CD4-positive, alpha-beta T cell (primary cell): Measurements from ENCODE around the gene GAL3ST1. TPM values are rescaled to one million over a fixed set of nuclear protein-coding genes. Genes with fewer than 3 reads are reported as not detected.

Source experiments
- ATAC-seq: fragments of 200-7000 bp; cut with Tn5 transposase; one replicate; pipeline ENCODE4 v1.10.0; 2022; ENCODE audit warnings: mild to moderate bottlenecking; ENCODE audit not compliant: poor library complexity
- CTCF ChIA-PET: fragments of 350-600 bp; sonication (Branson Sonifier 250); formaldehyde crosslinking; loops from one replicate; lab custom pipeline; 2021; ENCODE audit warnings: antibody characterized with exemption, inconsistent platforms; lab: Charles Lee
- POLR2A ChIA-PET: fragments of 350-600 bp; sonication (Branson Sonifier 250); formaldehyde crosslinking; loops from one replicate; lab custom pipeline; 2021; ENCODE audit warnings: antibody characterized with exemption, inconsistent platforms; lab: Charles Lee
- DNase-seq, 14 experiments: peaks; one replicate each; pipeline ENCODE4 v3.0.0-alpha.2; 2013 to 2020; ENCODE audit warnings: mixed read lengths in 2 of 14
- H3K27ac ChIP-seq, 2 donors: one replicate each; pipeline versions ENCODE4 v1.5.1 to v1.7.0; 2013; ENCODE audit warnings: low read length in 2 of 2, low read depth in 1 of 2, mild to moderate bottlenecking in 1 of 2
- H3K27me3 ChIP-seq, 2 experiments: 1 replicate in 1 of 2; 2 replicates in 1 of 2; pipeline versions ENCODE4 v1.6.1 to v1.7.0; 2013; ENCODE audit warnings: low read length in 2 of 2, control low read depth in 1 of 2, mild to moderate bottlenecking in 1 of 2, moderate library complexity in 1 of 2; ENCODE audit not compliant: insufficient read depth in 2 of 2, control insufficient read depth in 1 of 2
- H3K36me3 ChIP-seq: one replicate; pipeline ENCODE4 v1.6.1; 2013; ENCODE audit warnings: low read length, control low read depth; ENCODE audit not compliant: insufficient read depth
- H3K4me1 ChIP-seq: one replicate; pipeline ENCODE4 v1.6.1; 2013; ENCODE audit warnings: low read length, control low read depth; ENCODE audit not compliant: insufficient read depth
- H3K4me3 ChIP-seq: one replicate; pipeline ENCODE4 v1.5.1; 2013; ENCODE audit warnings: mild to moderate bottlenecking, low read length, moderate library complexity
- H3K9me3 ChIP-seq, 2 experiments: 1 replicate in 1 of 2; 2 replicates in 1 of 2; pipeline versions ENCODE4 v1.6.1 to v1.7.0; 2013; ENCODE audit warnings: low read length in 2 of 2, mild to moderate bottlenecking in 2 of 2, control low read depth in 1 of 2, moderate library complexity in 1 of 2; ENCODE audit not compliant: control insufficient read depth in 1 of 2, insufficient read depth in 1 of 2
- H3K27ac Mint-ChIP-seq: one replicate; pipeline ENCODE4 v1.8.0; 2020; ENCODE audit warnings: mixed read lengths
- H3K27me3 Mint-ChIP-seq: one replicate; pipeline ENCODE4 v1.8.0; 2021; ENCODE audit warnings: mixed read lengths
- H3K36me3 Mint-ChIP-seq: one replicate; pipeline ENCODE4 v1.8.0; 2021; ENCODE audit warnings: low read depth, mixed read lengths
- H3K4me1 Mint-ChIP-seq: one replicate; pipeline ENCODE4 v1.8.0; 2021; ENCODE audit warnings: low read depth, mixed read lengths
- H3K4me3 Mint-ChIP-seq: one replicate; pipeline ENCODE4 v1.8.0; 2020; ENCODE audit warnings: mild to moderate bottlenecking, mixed read lengths
- H3K9me3 Mint-ChIP-seq: one replicate; pipeline ENCODE4 v1.8.0; 2020; ENCODE audit warnings: mixed read lengths
- intact Hi-C, 2 experiments: fragments of 100-400 bp; cut with DNase I in 1 of 2; cut with micrococcal nuclease in 1 of 2; formaldehyde crosslinking; loops; one replicate each; pipeline versions ENCODE4 v1.15.1 to v1.9.0; 2023 to 2025; cut with DNase I, micrococcal nuclease
- total RNA-seq, 174 experiments: library from RNA in 2 of 174; stranded (reverse) in 2 of 174; gene quantifications; one replicate each; pipeline ENCODE4 v1.2.3 and lab custom pipeline; 2021 to 2026
- TF ChIP-seq, protein P1 (sequence below): fragments of 200-600 bp; IDR thresholded peaks from one replicate; pipeline ENCODE4 v1.8.0; 2022; ENCODE audit warnings: antibody characterized with exemption, mild to moderate bottlenecking

Gene GAL3ST1
- total RNA-seq, 2 experiments from 2014 or later = not detected

DNA sequence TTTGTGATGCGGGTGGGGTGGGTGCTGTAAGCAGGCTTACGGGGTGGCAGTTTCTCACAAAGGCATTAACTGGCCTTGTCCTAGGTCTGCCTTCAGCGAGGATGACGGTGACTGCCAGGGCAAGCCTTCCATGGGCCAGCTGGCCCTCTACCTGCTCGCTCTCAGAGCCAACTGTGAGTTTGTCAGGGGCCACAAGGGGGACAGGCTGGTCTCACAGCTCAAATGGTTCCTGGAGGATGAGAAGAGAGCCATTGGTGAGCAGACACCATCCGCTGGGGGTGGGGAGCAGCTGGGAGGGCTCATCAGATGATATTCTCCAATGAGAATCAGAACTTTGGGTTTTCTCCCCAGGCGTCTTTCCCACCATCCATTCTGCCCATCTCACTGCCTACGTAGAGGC is 38.3 kb upstream of the GAL3ST1 start:
- no peaks in the 10 kb centered on the region for H3K9me3 ChIP-seq
- ATAC-seq (no peak), DNase-seq (no peak)
- H3K27ac Mint-ChIP-seq = no peak overlapping the region
- H3K4me3 Mint-ChIP-seq = no peak overlapping the region
- CTCF ChIA-PET = no interaction called here
- no peaks in the 10 kb centered on the region for H3K9me3 Mint-ChIP-seq
- H3K27ac ChIP-seq = no peak overlapping the region
- no peaks in the 10 kb centered on the region for H3K4me1 Mint-ChIP-seq
- no peaks in the 10 kb centered on the region for H3K27me3 Mint-ChIP-seq
- TF ChIP-seq, protein P1, sequence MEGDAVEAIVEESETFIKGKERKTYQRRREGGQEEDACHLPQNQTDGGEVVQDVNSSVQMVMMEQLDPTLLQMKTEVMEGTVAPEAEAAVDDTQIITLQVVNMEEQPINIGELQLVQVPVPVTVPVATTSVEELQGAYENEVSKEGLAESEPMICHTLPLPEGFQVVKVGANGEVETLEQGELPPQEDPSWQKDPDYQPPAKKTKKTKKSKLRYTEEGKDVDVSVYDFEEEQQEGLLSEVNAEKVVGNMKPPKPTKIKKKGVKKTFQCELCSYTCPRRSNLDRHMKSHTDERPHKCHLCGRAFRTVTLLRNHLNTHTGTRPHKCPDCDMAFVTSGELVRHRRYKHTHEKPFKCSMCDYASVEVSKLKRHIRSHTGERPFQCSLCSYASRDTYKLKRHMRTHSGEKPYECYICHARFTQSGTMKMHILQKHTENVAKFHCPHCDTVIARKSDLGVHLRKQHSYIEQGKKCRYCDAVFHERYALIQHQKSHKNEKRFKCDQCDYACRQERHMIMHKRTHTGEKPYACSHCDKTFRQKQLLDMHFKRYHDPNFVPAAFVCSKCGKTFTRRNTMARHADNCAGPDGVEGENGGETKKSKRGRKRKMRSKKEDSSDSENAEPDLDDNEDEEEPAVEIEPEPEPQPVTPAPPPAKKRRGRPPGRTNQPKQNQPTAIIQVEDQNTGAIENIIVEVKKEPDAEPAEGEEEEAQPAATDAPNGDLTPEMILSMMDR = no peak
- no peaks in the 10 kb centered on the region for H3K36me3 ChIP-seq
- no peaks in the 10 kb centered on the region for H3K36me3 Mint-ChIP-seq
- intact Hi-C loops = no loop called here
- H3K4me1 ChIP-seq = peaks cover 7% of the 10 kb centered on the region
- H3K4me3 ChIP-seq = no peak overlapping the region
- no peaks in the 10 kb centered on the region for H3K27me3 ChIP-seq
- POLR2A ChIA-PET = no interaction called here

DNA sequence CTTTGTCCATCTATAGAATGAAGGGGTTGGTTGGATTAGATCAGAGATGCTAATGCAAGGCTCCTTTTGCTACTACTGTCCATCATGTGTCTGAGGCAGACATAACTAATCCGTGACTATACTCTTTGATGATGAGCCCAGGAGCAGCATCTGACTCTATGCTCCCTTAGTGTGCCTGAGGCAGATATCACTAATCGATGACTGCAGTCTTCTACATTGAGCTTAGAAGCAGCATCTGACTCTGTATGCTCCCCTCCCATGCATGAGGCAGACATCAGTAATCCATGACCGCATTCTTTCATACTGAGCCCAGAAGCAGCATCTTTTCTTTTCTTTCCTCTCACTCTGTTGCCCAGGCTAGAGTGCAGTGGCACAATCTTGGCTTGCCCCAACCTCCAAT is 36.7 kb upstream of the GAL3ST1 start:
- Mint-ChIP-seq H3K27ac (no peak overlapping the region), H3K9me3 (no peaks in the 10 kb centered on the region), H3K4me3 (no peak overlapping the region), H3K4me1 (peaks cover 10% of the 10 kb centered on the region), H3K36me3 (no peaks in the 10 kb centered on the region), H3K27me3 (no peaks in the 10 kb centered on the region)
- TF ChIP-seq, protein P1 = no peak
- ATAC-seq = no peak
- Histone ChIP-seq H3K27me3 (no peaks in the 10 kb centered on the region), H3K4me3 (no peak overlapping the region), H3K27ac (no peak overlapping the region), H3K4me1 (peaks cover 23% of the 10 kb centered on the region), H3K36me3 (no peaks in the 10 kb centered on the region), H3K9me3 (no peaks in the 10 kb centered on the region)
- intact Hi-C loops = no loop called here
- CTCF ChIA-PET = no interaction called here
- POLR2A ChIA-PET = no interaction called here
- DNase-seq = no peak

DNA sequence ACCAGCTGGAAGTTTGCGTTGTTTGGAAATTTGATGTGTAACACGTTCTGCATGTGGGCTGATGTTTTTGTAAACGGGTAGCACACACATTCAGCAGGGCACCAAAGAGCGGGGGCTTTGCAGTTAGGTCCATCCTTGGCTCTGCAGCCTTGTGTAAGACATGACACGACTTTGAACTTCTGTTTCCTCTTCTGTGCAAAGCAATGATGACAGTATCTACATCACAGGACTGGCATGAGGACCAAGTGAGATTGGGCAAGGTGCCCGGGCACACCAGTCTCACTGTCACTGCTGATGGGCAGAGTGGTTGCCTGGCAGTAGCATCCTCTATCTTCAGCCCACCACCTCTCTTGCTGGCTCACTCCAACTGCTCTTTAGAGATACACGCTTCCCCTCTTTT is 35.8 kb upstream of the GAL3ST1 start:
- Histone ChIP-seq H3K27me3 (no peaks in the 10 kb centered on the region), H3K4me3 (no peak overlapping the region), H3K27ac (no peak overlapping the region), H3K9me3 (no peaks in the 10 kb centered on the region), H3K4me1 (peaks cover 31% of the 10 kb centered on the region), H3K36me3 (no peaks in the 10 kb centered on the region)
- Mint-ChIP-seq H3K9me3 (no peaks in the 10 kb centered on the region), H3K4me3 (no peak overlapping the region), H3K4me1 (peaks cover 16% of the 10 kb centered on the region), H3K27ac (no peak overlapping the region), H3K27me3 (no peaks in the 10 kb centered on the region), H3K36me3 (no peaks in the 10 kb centered on the region)
- DNase-seq (peak in 3 of 14 experiments; percentile 9 to 62 (median 53)), ATAC-seq (no peak)
- ChIA-PET POLR2A (no interaction called here), CTCF (no interaction called here)
- TF ChIP-seq, protein P1 = no peak
- intact Hi-C loops = no loop called here
